Mesendoderm (in vitro differentiated cells): ENCODE results near the gene GABRA5.

ENCODE experiments used
- DNase-seq: peaks from one replicate; pipeline ENCODE4 v3.0.0; 2013
- H2AK5ac ChIP-seq: 2 replicates; pipeline ENCODE4 v1.6.1; 2013; ENCODE audit warnings: low read length, inconsistent platforms
- H2BK120ac ChIP-seq: 2 replicates; pipeline ENCODE4 v1.6.1; 2013; ENCODE audit warnings: low read depth, mild to moderate bottlenecking, low read length, moderate library complexity, mixed read lengths
- H2BK15ac ChIP-seq: replicated peaks from 2 replicates; pipeline ENCODE4 v1.6.1; 2013; ENCODE audit warnings: low read depth, mild to moderate bottlenecking, moderate library complexity
- H2BK5ac ChIP-seq: 2 replicates; pipeline ENCODE4 v1.6.1; 2013; ENCODE audit warnings: low read length, inconsistent platforms
- H3K18ac ChIP-seq: 2 replicates; pipeline ENCODE4 v1.6.1; 2013; ENCODE audit warnings: mild to moderate bottlenecking, low read length, mixed read lengths
- H3K23ac ChIP-seq: one replicate; pipeline ENCODE4 v1.6.1; 2013; ENCODE audit warnings: low read length
- H3K27ac ChIP-seq: 2 replicates; pipeline ENCODE4 v1.5.1; 2013; ENCODE audit warnings: low read depth, mild to moderate bottlenecking, inconsistent platforms, low read length, moderate library complexity
- H3K27me3 ChIP-seq: 2 replicates; pipeline ENCODE4 v1.6.1; 2013; ENCODE audit warnings: low read length, control low read depth, mild to moderate bottlenecking, inconsistent platforms; ENCODE audit not compliant: insufficient read depth, poor library complexity
- H3K36me3 ChIP-seq: 2 replicates; pipeline ENCODE4 v1.6.1; 2013; ENCODE audit warnings: low read length, inconsistent platforms; ENCODE audit not compliant: control insufficient read depth, insufficient read depth
- H3K4ac ChIP-seq: one replicate; pipeline ENCODE4 v1.6.1; 2013; ENCODE audit warnings: low read depth, mild to moderate bottlenecking, low read length, moderate library complexity
- H3K4me1 ChIP-seq: 2 replicates; pipeline ENCODE4 v1.6.1; 2013; ENCODE audit warnings: low read depth, low read length, inconsistent platforms; ENCODE audit not compliant: control insufficient read depth
- H3K4me2 ChIP-seq: 2 replicates; pipeline ENCODE4 v1.6.1; 2013; ENCODE audit warnings: low read length
- H3K4me3 ChIP-seq: 2 replicates; pipeline ENCODE4 v1.5.1; 2013; ENCODE audit warnings: mild to moderate bottlenecking, low read length
- H3K56ac ChIP-seq: one replicate; pipeline ENCODE4 v1.6.1; 2013; ENCODE audit warnings: low read length
- H3K79me1 ChIP-seq: 2 replicates; pipeline ENCODE4 v1.6.1; 2013; ENCODE audit warnings: low read length, inconsistent platforms
- H3K79me2 ChIP-seq: 2 replicates; pipeline ENCODE4 v1.6.1; 2013; ENCODE audit warnings: mild to moderate bottlenecking, low read length; ENCODE audit not compliant: control insufficient read depth, insufficient read depth
- H3K9ac ChIP-seq: 2 replicates; pipeline ENCODE4 v1.6.1; 2013; ENCODE audit warnings: low read length, inconsistent platforms
- H4K5ac ChIP-seq: one replicate; pipeline ENCODE4 v1.6.1; 2013; ENCODE audit warnings: low read length
- H4K8ac ChIP-seq: one replicate; pipeline ENCODE4 v1.6.1; 2013; ENCODE audit warnings: low read depth, mild to moderate bottlenecking, control low read depth, low read length, moderate library complexity
- WGBS: extraction: QIAGEN DNeasy Blood & Tissue Kit; methylation state at CpG from one replicate; pipeline ENCODE4 v1.1.7; 2013; ENCODE audit warnings: low lambda C conversion rate, missing lambda C conversion rate; ENCODE audit not compliant: insufficient coverage; ENCODE audit errors: extremely low coverage; 5-methylcytosine and 5-hydroxymethylcytosine counted together

GABRA5 gene

GRCh38 chr15:26974120-26974780 lies 107.4 kb downstream of the GABRA5 start:
- Histone ChIP-seq H3K36me3 (no peaks in the 10 kb centered on the region), H3K27ac (no peak overlapping the region), H3K4me1 (no peaks in the 10 kb centered on the region), H3K4me2 (no peak overlapping the region), H2BK120ac (no peak overlapping the region), H3K79me2 (no peaks in the 10 kb centered on the region), H4K5ac (no peak overlapping the region), H3K27me3 (peaks cover 15% of the 10 kb centered on the region), H4K8ac (no peak overlapping the region), H2BK15ac (no peak overlapping the region), H3K9ac (no peak overlapping the region), H3K4ac (no peak overlapping the region), H2AK5ac (no peak overlapping the region), H3K79me1 (no peaks in the 10 kb centered on the region), H3K23ac (no peak overlapping the region), H3K56ac (no peak overlapping the region), H3K4me3 (no peak overlapping the region), H3K18ac (no peak overlapping the region), H2BK5ac (no peak overlapping the region)
- no CpG with 5 or more reads among the region's 9 CpGs for WGBS
- DNase-seq = peak; percentile 69

- no peaks in the 10 kb centered on the region for H3K36me3 ChIP-seq
- H3K27me3 ChIP-seq = no peaks in the 10 kb centered on the region
- WGBS = no CpG with 5 or more reads among the region's 4 CpGs
- H2BK5ac ChIP-seq = no peak overlapping the region
- H3K4ac ChIP-seq = no peak overlapping the region
- H3K79me2 ChIP-seq = no peaks in the 10 kb centered on the region
- no peak overlapping the region for H3K18ac ChIP-seq
- no peak overlapping the region for H3K9ac ChIP-seq
- H4K5ac ChIP-seq = no peak overlapping the region
- no peak overlapping the region for H4K8ac ChIP-seq
- no peak overlapping the region for H2AK5ac ChIP-seq
- no peak overlapping the region for H3K23ac ChIP-seq
- no peak overlapping the region for H3K4me3 ChIP-seq
- H3K4me1 ChIP-seq = no peaks in the 10 kb centered on the region
- no peak overlapping the region for H3K27ac ChIP-seq
- no peak overlapping the region for H3K56ac ChIP-seq
- DNase-seq = no peak
- no peak overlapping the region for H3K4me2 ChIP-seq
- no peaks in the 10 kb centered on the region for H3K79me1 ChIP-seq
- no peak overlapping the region for H2BK120ac ChIP-seq
- no peak overlapping the region for H2BK15ac ChIP-seq
These were observed 114.6 kb downstream of the GABRA5 start for GRCh38 chr15:26981492-26981891.

- WGBS = no CpG with 5 or more reads among the region's 8 CpGs
- Histone ChIP-seq H2BK15ac (no peak overlapping the region), H3K27ac (no peak overlapping the region), H3K23ac (no peak overlapping the region), H2AK5ac (no peak overlapping the region), H3K56ac (no peak overlapping the region), H3K79me2 (no peaks in the 10 kb centered on the region), H3K4ac (no peak overlapping the region), H3K4me1 (no peaks in the 10 kb centered on the region), H2BK5ac (no peak overlapping the region), H3K79me1 (no peaks in the 10 kb centered on the region), H4K5ac (no peak overlapping the region), H3K36me3 (no peaks in the 10 kb centered on the region), H4K8ac (no peak overlapping the region), H3K4me2 (no peak overlapping the region), H3K9ac (no peak overlapping the region), H3K27me3 (no peaks in the 10 kb centered on the region), H2BK120ac (no peak overlapping the region), H3K18ac (no peak overlapping the region), H3K4me3 (no peak overlapping the region)
- peak; percentile 25 for DNase-seq
These were observed 117.0 kb downstream of the GABRA5 start for GRCh38 chr15:26983822-26984221.

- no peak overlapping the region for H3K4me3 ChIP-seq
- WGBS = no CpG with 5 or more reads among the region's 4 CpGs
These were observed 118.2 kb downstream of the GABRA5 start for GRCh38 chr15:26985050-26985449.

GRCh38 chr15:26996250-26996649 lies 129.4 kb downstream of the GABRA5 start:
- no peaks in the 10 kb centered on the region for H3K79me2 ChIP-seq
- H2BK5ac ChIP-seq = no peak overlapping the region
- H2BK120ac ChIP-seq = no peak overlapping the region
- H3K56ac ChIP-seq = no peak overlapping the region
- no peak for DNase-seq
- no peak overlapping the region for H4K5ac ChIP-seq
- no peak overlapping the region for H3K9ac ChIP-seq
- H3K4me2 ChIP-seq = no peak overlapping the region
- H3K18ac ChIP-seq = no peak overlapping the region
- no peaks in the 10 kb centered on the region for H3K4me1 ChIP-seq
- H4K8ac ChIP-seq = no peak overlapping the region
- H3K36me3 ChIP-seq = no peaks in the 10 kb centered on the region
- H3K27me3 ChIP-seq = no peaks in the 10 kb centered on the region
- H3K23ac ChIP-seq = no peak overlapping the region
- no CpG with 5 or more reads among the region's 2 CpGs for WGBS
- no peak overlapping the region for H2BK15ac ChIP-seq
- no peak overlapping the region for H2AK5ac ChIP-seq
- H3K27ac ChIP-seq = no peak overlapping the region
- no peak overlapping the region for H3K4me3 ChIP-seq
- H3K4ac ChIP-seq = no peak overlapping the region
- no peaks in the 10 kb centered on the region for H3K79me1 ChIP-seq

More at GRCh38 chr15:26985050-26985449, 118.2 kb downstream of the GABRA5 start:
- Histone ChIP-seq H3K18ac (no peak overlapping the region), H2BK15ac (no peak overlapping the region), H2AK5ac (no peak overlapping the region), H3K79me2 (no peaks in the 10 kb centered on the region), H3K4me1 (no peaks in the 10 kb centered on the region), H4K8ac (no peak overlapping the region), H3K27me3 (no peaks in the 10 kb centered on the region), H3K23ac (no peak overlapping the region), H3K79me1 (no peaks in the 10 kb centered on the region), H2BK120ac (no peak overlapping the region), H3K4ac (no peak overlapping the region), H4K5ac (no peak overlapping the region), H3K27ac (no peak overlapping the region), H3K9ac (no peak overlapping the region), H3K36me3 (no peaks in the 10 kb centered on the region), H2BK5ac (no peak overlapping the region), H3K56ac (no peak overlapping the region), H3K4me2 (no peak overlapping the region)
- no peak for DNase-seq
